K562 treated with DMSO at 1 percent for 12 hours (cell line): Measurements from ENCODE around the gene VWA8. TPM values are rescaled to one million over a fixed set of nuclear protein-coding genes. Genes with fewer than 3 reads are reported as not detected.

Experiments
- total RNA-seq: library from RNA; unstranded; fragments of 300-600 nt; gene quantifications from 2 replicates; pipeline ENCODE4 v1.2.3, GENCODE V29; 2022; ENCODE audit not compliant: insufficient read depth

The VWA8 gene
- total RNA-seq = 1.9 and 8.7 TPM in 2 replicates

DNA sequence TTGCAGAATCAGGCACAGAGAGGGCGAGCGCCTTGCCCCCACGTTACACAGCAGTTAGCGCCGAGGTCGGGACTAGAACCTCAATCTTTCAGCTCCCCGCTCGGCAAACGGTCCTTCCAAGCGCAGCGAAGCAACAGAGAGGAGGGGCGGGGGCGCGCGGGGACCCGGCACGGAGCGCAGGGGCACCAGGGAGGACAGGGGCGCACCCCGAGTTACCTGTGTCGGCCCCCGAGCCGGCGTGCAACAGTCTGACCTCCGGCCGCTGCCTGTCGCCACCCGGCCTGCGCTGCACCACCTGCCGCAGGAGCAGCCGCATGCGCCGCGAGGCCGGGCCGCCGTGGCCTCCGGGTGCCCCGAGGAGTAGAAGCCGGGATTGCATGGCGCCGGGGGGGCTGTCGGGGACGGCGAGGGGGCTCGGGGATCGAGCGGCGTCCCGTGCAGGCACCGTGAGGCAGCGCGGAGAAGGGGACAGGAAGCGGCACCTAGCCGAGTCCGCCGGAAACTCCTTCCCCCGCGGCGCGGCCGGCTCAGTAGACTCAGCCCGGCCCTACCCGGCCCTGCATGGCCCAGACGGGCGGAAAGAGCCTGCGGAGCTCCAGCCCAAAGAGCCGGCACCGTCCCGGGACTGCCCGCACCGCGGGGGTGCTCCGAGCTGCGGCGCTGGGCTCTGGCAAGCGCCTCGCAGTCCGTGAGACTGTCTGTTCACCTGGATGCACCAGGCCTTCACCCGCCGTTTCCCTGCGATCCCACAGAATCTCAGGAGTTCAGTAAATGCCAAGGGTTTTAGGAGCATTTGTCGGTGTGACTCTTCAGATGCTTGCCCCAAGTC is at the start of gene VWA8:
TSS of gene VWA8 (minus strand) at position 473 of the 829 bp plus-strand sequence. CDS start at position 379, 94 bp downstream.

Other genes starting within 250 kb of the VWA8 start
- 0.11 and 1.3 TPM in 2 replicates for gene DGKH, start 87.5 kb upstream of the VWA8 start, total RNA-seq